Right hindlimb (tissue), 1 donor: ENCODE results near the gene PSMA5.

Experiments
- DNase-seq: peaks from one replicate; pipeline ENCODE4 v3.0.0-alpha.2; 2018

PSMA5 gene

DNA sequence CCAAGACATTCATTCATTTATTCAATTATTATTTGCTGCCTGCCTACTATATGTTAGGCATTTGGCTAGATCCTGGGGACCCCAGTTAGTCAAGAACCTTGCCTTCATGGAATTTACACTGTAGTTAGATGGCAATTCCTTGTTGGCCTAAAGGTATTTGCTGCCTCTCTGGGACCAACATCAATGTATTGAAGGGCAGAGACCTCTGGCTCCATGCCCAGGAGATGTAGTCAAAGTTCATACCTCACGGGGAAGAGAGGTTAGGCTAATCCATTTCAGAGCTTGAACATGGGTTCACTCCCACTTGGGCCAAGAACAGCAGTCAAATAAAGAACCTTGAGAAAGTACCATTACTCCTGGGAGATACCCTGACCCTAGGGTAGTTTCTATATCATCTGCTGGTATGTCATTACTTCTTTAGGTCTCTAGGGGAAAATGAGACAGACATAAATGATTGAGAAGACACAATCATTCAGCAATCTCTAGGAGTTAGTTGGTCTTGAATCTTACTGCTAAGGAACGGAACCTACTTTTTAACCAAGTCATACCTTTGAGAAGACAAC is 60.5 kb downstream of the PSMA5 start:
- no peak for DNase-seq

DNA sequence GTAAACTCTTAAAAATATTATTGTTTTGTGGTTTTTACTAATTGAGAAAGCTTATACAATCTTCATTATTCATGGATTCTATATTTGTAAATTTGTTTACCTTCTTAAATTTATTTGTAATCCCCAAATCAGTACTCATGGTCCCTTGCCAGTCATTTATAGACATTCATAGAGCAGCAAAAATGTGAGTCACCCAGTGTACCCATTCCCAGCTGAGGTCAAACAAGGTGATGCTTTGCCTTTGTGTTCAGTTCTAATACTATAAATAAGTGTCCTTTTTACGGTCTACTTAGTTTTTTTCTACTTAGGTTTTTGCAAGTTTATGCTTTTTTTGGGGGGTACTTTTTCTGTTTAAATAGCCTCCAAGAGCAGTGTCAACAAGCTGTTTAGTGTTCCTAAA is 64.6 kb downstream of the PSMA5 start:
- DNase-seq: no peak

DNA sequence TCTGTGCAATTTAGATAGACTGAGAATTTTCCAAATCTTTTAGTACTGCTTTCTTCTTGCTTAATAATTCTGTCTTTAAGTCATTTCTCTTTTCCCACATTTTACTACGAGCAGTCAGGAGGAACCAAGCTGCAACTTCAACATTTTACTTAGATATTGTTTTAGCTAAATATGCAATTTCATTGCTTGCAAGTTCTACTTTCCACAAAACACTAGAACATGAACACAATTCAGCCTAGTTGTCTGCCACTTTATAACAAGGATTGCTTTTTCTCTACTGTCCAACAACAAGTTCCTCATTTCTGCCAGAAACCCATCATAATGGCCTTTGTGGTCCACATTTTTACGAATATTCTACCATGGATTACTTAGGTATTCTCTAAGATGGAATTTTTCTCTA is 65.2 kb downstream of the PSMA5 start:
- no peak for DNase-seq

- no peak for DNase-seq
Measured at GRCh38 chr1:109357616-109358015, 68.6 kb downstream of the PSMA5 start.

DNA sequence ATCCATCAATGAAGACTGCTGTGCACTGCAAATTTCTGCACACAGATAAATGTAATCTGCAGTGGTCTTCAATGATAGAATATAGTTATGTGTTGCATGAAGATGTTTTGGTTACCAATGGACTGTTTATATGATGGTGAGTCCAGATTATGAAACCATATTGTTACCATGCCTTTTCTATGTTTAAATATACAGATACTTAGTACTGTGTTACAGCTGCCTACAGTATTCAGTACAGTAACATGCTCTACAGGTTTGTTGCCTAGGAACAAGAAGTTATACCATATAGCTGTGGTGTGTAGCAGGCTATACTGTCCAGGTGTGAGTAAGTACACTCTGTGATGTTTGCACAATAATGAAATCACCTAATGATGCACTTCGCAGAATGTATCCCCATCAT is 69.3 kb downstream of the PSMA5 start:
- DNase-seq: no peak

- no peak for DNase-seq
Measured at GRCh38 chr1:109356505-109356904, 69.7 kb downstream of the PSMA5 start.

DNA sequence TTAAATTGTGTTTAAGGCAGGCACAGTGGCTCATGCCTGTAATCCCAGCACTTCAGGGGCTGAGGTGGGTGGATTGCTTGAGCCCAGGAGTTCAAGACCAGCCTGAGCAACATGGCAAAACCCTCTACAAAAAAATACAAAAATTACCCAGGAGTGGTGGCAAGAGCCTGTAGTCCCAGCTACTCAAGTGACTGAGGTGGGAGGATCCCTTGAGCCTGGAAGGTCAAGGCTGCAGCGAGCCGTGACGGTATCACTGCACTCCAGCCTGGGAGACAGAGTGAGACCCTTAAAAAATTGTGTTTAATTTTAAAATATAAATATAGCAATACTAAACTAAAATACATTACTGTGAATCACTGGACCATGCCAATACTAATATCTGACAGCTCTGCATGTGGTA is 71.3 kb downstream of the PSMA5 start:
- DNase-seq: no peak

DNA sequence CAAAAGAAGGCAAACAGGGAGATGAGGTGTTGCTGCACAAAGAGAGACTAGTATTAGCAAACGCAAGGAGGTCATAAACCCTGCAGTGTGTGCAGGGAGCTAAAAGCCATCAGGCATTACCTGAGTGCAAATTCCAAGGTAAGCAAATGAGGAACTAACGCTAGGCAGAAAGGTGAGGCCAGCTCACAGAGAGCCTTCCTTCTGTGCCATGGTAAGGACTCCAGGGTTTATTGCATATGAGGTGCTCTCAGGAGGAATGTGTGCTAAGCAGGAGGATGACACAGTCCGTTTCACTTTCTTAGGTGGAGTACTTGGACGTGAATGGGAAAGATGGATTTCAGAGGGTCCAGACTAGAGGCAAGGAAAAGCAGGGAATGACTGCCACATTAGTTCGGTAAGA is 74.8 kb downstream of the PSMA5 start:
- no peak for DNase-seq

DNA sequence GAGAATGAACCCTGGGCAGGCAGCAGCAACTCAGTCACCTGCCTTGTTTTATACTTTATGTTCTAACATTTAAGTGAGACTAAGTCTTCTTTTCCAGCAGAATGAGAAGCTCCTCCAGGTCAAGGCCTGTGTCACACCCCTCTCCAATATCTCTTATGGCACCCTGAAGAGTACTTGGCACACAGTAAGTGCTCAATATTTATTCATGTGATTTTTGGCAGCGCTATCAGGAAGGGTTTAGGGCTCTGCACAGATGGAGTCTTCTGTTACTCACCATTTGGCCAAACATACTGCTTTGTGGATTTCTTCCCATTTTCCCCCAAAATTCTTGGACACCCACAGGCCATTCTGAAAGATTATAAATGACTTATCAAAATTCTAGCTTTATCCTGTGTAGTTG is 75.6 kb downstream of the PSMA5 start:
- no peak for DNase-seq

- DNase-seq: no peak
Measured at GRCh38 chr1:109350182-109350581, 76.1 kb downstream of the PSMA5 start.
